SKM-1 treated with dmso at 0.1 percent for 144 hours (cell line): ENCODE data around the gene PKN3.
"Not testable (repeated sequence)": the region's sequence is repeated elsewhere in the genome, so short reads cannot be mapped to it uniquely, and the experiment has no call there.

Experiments
- DNase-seq: peaks from one replicate; lab custom pipeline; 2025; ENCODE audit not compliant: unreplicated experiment; lab: John Stamatoyannopoulos, UW

Gene PKN3

GRCh38 chr9:128702445-128702948 lies at the start of gene PKN3:
Gene PKN3, plus strand, starts transcription at chr9:128702503. Its CDS starts 413 bp downstream, at chr9:128702916.
- peak; percentile 80 for DNase-seq

- DNase-seq: no peak
Observed at GRCh38 chr9:128653908-128654307, 48.4 kb upstream of the PKN3 start.

- DNase-seq: no peak
Observed at GRCh38 chr9:128654481-128654880, 47.8 kb upstream of the PKN3 start.

- DNase-seq: peak; percentile 86
Observed at GRCh38 chr9:128656416-128657343, 45.6 kb upstream of the PKN3 start, which contains the start of gene DYNC2I2. Gene DYNC2I2, minus strand, starts transcription at chr9:128656847. Its CDS starts 121 bp downstream, at chr9:128656726.

GRCh38 chr9:128657344-128657704 lies 45.0 kb upstream of the PKN3 start:
- no peak for DNase-seq

GRCh38 chr9:128657796-128658195 lies 44.5 kb upstream of the PKN3 start:
- DNase-seq: no peak

GRCh38 chr9:128666481-128666941 lies 35.8 kb upstream of the PKN3 start:
- not testable (repeated sequence) for DNase-seq

- DNase-seq: no peak
Observed at GRCh38 chr9:128669786-128670185, 32.5 kb upstream of the PKN3 start.

- no peak for DNase-seq
Observed at GRCh38 chr9:128675382-128675781, 26.9 kb upstream of the PKN3 start.

GRCh38 chr9:128677794-128678193 lies 24.5 kb upstream of the PKN3 start:
- DNase-seq: no peak

GRCh38 chr9:128683340-128684064 lies 18.8 kb upstream of the PKN3 start:
- peak; percentile 23 for DNase-seq

- DNase-seq: peak; percentile 68
Observed at GRCh38 chr9:128684065-128684324, 18.3 kb upstream of the PKN3 start.

- peak; percentile 81 for DNase-seq
Observed at GRCh38 chr9:128684325-128685199, 17.7 kb upstream of the PKN3 start.

- DNase-seq: no peak
Observed at GRCh38 chr9:128685636-128686489, 16.4 kb upstream of the PKN3 start.

- DNase-seq: no peak
Observed at GRCh38 chr9:128687453-128687852, 14.8 kb upstream of the PKN3 start.

- DNase-seq: peak; percentile 85
Observed at GRCh38 chr9:128688501-128689292, 13.6 kb upstream of the PKN3 start, which contains the start of gene SET. Gene SET, plus strand, starts transcription at chr9:128689222. Its CDS starts 361 bp downstream, at chr9:128689583.

- DNase-seq: peak; percentile 62
Observed at GRCh38 chr9:128689293-128689774, 13.0 kb upstream of the PKN3 start.

- DNase-seq: peak; percentile 14
Observed at GRCh38 chr9:128689820-128690683, 12.3 kb upstream of the PKN3 start.
